Brain microvascular endothelial cell (primary cell): ENCODE results near the gene C11orf71.

Experiments used
- DNase-seq: peaks from one replicate; pipeline ENCODE4 v3.0.0-alpha.2; 2020
- H3K27ac ChIP-seq: fragments of 250-450 bp; sonication (Bioruptor Pico); 2 replicates; pipeline ENCODE4 v1.5.1; 2020; ENCODE audit warnings: mild to moderate bottlenecking, moderate library complexity
- H3K27me3 ChIP-seq: fragments of 250-450 bp; sonication (Bioruptor Pico); replicated peaks from 2 replicates; pipeline ENCODE4 v1.5.1; 2020; ENCODE audit warnings: mild to moderate bottlenecking
- H3K36me3 ChIP-seq: fragments of 250-450 bp; sonication (Bioruptor Pico); replicated peaks from 2 replicates; pipeline ENCODE4 v1.5.1; 2020; ENCODE audit warnings: mild to moderate bottlenecking
- H3K4me3 ChIP-seq: 2 replicates; pipeline ENCODE4 v1.5.1; 2011; ENCODE audit warnings: low read depth, mild to moderate bottlenecking, control low read depth, low read length, moderate library complexity
- in situ Hi-C: cut with HindIII; loops from 2 replicates; pipeline ENCODE4 v1.10.0; 2017; ENCODE audit warnings: low sequenced_read_pairs, low pct_ligation_motif_present
- TF ChIP-seq, protein P1 (sequence below): IDR thresholded peaks from 2 replicates; pipeline ENCODE4 v1.5.1; 2011; ENCODE audit warnings: low read depth, mild to moderate bottlenecking, moderate library complexity, low read length, control low read depth, inconsistent platforms; ENCODE audit errors: missing control alignments

Gene C11orf71

DNA sequence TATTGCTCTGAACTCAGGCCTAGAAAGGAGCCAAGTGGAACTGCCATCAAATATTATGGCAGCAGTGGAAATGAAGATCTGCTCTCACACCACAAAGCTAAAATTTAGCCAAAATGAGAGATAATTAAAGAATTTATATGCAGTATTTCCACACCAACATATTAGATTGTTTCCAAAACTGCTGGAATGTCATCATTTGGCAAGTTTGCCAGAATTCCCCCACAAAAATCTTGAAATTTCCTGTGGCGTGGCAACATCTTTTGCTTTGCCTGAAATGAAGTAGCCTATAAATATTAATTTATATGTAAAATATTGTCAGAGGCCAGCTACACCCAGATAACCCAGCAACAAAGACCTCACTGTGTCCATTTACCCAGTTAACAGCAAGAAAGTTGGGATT lies 13.8 kb downstream of the C11orf71 start:
- H3K36me3 ChIP-seq, result no peaks in the 10 kb centered on the region
- TF ChIP-seq, protein P1, sequence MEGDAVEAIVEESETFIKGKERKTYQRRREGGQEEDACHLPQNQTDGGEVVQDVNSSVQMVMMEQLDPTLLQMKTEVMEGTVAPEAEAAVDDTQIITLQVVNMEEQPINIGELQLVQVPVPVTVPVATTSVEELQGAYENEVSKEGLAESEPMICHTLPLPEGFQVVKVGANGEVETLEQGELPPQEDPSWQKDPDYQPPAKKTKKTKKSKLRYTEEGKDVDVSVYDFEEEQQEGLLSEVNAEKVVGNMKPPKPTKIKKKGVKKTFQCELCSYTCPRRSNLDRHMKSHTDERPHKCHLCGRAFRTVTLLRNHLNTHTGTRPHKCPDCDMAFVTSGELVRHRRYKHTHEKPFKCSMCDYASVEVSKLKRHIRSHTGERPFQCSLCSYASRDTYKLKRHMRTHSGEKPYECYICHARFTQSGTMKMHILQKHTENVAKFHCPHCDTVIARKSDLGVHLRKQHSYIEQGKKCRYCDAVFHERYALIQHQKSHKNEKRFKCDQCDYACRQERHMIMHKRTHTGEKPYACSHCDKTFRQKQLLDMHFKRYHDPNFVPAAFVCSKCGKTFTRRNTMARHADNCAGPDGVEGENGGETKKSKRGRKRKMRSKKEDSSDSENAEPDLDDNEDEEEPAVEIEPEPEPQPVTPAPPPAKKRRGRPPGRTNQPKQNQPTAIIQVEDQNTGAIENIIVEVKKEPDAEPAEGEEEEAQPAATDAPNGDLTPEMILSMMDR, result no peak
- in situ Hi-C loops, result no loop called here
- no peak overlapping the region for H3K4me3 ChIP-seq
- H3K27me3 ChIP-seq, result no peaks in the 10 kb centered on the region
- DNase-seq, result no peak
- no peak overlapping the region for H3K27ac ChIP-seq

DNA sequence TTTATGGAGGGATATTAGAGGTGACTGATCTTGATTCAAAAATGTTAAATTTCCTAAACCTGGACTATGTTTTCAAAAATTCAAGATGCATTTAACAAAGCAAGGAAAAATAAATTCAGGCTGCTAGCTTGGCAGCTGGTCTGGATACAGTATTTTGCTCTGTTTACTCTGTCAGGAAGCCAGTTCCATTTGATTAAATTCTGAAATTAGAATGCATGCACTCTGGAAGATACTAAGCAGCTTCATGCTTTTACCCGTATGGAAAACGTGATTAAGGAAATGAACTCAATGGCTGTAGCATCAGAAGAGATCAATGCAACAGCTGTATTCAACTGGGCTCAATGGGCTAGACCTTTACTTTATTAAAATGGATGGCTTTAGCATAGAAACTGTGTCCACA lies 14.2 kb downstream of the C11orf71 start:
- H3K36me3 ChIP-seq, result no peaks in the 10 kb centered on the region
- H3K27ac ChIP-seq, result no peak overlapping the region
- in situ Hi-C loops, result no loop called here
- TF ChIP-seq, protein P1, result no peak
- no peak overlapping the region for H3K4me3 ChIP-seq
- no peak for DNase-seq
- no peaks in the 10 kb centered on the region for H3K27me3 ChIP-seq

DNA sequence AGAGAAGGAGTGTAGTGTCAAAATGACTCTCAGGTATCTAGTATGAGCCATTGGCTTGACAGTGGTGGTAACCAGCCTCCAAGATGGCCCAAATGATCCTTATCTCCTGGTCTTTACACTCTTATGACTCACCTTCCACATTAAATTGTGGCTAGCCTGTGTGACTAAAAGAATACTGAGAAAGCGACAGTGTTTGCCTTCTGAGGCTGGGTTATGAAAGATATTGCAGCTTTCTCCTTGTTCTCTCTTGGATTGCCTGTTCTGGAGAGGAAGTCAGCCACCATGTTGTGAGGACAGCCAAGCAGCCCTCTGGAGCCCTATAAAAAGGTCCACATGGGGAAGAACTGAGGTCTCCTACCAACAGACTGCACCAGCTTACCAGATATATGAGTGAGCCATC lies 15.8 kb downstream of the C11orf71 start:
- TF ChIP-seq, protein P1, result no peak
- Histone ChIP-seq H3K36me3 (no peaks in the 10 kb centered on the region), H3K27me3 (no peaks in the 10 kb centered on the region), H3K27ac (no peak overlapping the region), H3K4me3 (no peak overlapping the region)
- in situ Hi-C loops, result no loop called here
- no peak for DNase-seq

DNA sequence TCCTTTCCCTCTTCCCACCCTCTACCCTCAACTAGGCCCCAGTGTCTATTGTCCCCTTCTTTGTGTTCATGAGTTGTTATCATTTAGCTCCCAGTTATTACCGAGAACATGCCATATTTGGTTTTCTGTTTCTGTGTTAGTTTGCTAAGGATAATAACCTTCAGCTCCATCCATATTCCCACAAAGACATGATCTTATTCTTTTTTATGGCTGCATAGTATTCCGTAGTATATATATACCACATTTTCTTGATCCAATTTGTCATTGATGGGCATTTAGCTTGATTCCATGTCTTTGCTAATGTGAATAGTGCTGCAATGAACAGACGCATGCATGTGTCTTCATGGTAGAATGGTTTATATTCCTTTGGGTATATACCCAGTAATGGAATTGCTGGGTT lies 17.8 kb downstream of the C11orf71 start:
- no peak overlapping the region for H3K27ac ChIP-seq
- H3K27me3 ChIP-seq, result no peaks in the 10 kb centered on the region
- TF ChIP-seq, protein P1, result no peak
- H3K36me3 ChIP-seq, result no peaks in the 10 kb centered on the region
- H3K4me3 ChIP-seq, result no peak overlapping the region
- DNase-seq, result no peak
- in situ Hi-C loops, result no loop called here

DNA sequence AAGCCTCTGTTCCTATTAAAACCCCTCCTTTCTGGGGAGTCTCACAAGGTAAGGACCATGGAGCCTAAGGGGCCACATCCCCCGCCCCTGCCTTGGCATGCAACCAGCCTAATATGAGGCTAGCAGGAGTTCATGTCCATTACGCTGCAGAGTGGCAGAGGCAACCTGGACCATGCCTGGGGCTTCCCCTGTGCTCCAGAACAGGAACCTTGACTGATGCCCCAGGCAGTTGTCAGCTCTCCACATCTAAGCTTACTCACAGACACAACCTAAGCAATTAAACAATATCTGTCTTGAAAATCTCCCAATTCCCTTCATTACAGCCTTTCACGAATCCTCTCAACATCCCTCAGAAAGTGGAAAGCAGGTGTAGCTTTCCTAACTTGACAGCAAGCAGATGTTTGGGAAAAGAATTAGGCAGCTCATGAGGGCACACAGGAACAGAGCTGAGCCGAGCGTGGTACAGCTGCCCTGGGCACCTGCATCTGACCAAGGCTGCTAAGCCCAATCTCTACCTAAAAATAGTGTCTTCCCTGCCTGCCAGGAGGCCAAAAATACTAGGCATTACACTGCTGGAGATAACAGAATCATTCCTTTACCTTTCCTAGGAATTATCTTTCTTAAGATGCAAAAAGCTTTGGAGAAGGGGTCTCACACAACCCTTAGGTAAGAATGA lies 20.8 kb downstream of the C11orf71 start:
- Histone ChIP-seq H3K27ac (no peak overlapping the region), H3K36me3 (no peaks in the 10 kb centered on the region), H3K4me3 (no peak overlapping the region), H3K27me3 (no peaks in the 10 kb centered on the region)
- TF ChIP-seq, protein P1, result no peak
- in situ Hi-C loops, result no loop called here
- DNase-seq, result no peak
